NCI-H2171 treated with DMSO at 0.1 percent for 48 hours (cell line): ENCODE measurements around the gene TUBGCP3.
"Not testable (repeated sequence)": the region's sequence is repeated elsewhere in the genome, so short reads cannot be mapped to it uniquely, and the experiment has no call there.

Experiments
- DNase-seq: peaks from one replicate; lab custom pipeline; 2025; lab: John Stamatoyannopoulos, UW

The TUBGCP3 gene

DNA sequence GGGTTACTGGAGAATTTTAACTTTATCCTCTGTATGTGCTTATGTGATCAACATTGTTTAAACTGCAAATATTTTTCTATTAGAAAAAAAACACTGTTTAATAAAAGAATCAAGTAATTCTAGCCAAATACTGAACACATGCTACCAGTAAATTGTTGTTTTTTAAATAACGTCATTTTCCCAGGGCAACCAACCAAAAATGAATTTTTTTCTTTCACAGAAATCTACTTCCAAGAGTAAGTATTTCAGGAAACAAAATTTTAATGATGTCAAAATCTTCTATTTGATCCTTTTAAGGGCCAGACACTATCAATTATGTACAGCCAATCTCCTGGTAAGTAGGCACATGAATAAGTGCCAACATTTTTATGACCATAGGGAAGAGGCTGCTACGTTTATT lies 57.1 kb downstream of the TUBGCP3 start:
- DNase-seq: no peak

DNA sequence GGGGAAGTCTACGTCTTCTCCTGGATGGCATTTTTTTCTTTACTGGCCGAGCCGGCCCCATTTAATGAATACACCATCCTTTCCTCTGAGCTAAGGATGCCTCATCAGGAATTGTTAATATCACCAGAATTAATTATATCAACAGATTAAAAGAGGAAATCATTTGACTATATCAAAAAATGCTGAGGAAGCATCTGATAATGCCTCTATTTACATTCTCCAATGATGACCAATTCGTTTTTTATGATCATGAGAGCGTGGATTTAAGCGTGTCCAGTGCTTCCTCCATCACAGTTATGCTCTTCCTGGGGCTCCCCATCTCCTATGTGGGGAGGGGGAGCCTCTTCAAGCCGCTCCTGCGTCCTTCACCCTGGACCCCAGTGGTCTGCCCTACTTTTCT lies 58.7 kb downstream of the TUBGCP3 start:
- no peak for DNase-seq

- DNase-seq: no peak
Measured at GRCh38 chr13:112526146-112526853, 61.7 kb downstream of the TUBGCP3 start.

GRCh38 chr13:112525356-112525945 lies 62.5 kb downstream of the TUBGCP3 start:
- no peak for DNase-seq

GRCh38 chr13:112522578-112522977 lies 65.4 kb downstream of the TUBGCP3 start:
- DNase-seq: no peak

DNA sequence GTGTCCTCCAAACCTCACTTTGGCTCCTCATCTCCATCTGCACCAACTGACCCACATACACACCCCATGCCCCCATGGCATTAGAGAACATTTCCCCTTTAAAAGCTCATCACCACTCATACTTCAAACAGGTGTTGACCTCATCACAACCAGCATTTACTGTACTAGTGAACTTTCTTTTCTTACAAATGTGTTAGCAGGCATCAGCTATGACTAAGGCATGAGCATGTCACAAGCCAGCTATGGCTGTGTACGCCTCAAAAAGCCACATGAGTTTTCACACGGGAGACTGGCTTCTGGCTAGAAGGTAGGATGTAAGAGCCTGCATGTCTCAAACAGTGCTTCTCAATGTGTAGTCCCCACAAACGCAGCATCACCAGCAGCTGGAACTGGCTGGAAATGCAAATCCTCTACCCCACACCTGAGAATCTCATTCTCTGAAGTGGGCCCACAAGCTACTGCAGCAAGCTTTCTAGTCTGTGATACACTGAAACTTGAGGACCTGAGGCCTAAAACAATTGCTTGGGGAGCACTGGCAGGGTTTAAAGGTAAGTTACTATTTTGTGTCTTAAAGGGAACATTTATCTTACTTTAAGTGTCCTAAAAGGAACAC lies 66.8 kb downstream of the TUBGCP3 start:
- no peak for DNase-seq

DNA sequence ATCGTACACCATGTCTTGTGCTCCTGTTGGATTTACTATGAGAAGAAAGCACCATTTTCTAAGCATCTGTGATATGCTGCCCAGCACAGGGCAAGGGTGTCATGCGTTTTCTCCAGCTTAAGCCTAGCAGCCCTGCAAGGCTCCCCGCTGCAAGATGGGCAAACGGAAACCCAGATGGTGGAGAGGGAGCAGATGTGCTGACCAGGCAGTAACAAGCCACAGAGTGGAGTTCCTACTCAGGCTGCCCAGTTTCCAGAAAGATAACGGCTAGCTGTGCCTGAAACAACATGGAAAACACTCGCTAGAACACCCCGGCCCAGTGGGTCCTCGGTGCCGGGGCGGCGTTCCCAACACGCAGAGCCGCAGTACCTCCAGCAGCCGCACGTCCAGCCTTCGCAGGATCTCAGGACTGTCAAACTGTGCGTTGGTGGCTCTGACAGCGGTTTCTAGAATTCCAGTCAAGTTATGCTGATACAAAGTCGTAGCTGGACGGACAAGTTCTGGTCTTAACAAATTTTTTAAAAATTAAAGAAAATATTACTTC lies 68.4 kb downstream of the TUBGCP3 start:
- DNase-seq: no peak

DNA sequence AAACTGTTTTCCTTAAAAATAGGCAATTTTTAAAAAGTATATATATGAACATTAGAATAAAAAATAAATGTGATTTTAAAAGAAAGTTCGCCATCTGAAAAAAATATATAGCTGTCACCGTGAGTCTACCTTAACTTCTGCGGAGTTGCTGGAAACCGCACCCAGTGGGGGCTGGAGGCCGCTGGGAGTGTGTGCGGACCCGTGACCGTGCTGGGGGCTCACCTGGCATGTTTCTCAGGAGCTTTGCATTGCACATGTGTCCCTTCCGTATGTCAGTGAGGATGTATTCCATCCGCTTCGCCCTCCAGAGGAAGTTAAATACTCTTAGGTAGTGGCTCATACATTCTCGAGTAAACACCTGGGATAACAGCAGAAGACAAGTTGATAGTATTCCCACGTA lies 71.7 kb downstream of the TUBGCP3 start:
- DNase-seq: no peak

DNA sequence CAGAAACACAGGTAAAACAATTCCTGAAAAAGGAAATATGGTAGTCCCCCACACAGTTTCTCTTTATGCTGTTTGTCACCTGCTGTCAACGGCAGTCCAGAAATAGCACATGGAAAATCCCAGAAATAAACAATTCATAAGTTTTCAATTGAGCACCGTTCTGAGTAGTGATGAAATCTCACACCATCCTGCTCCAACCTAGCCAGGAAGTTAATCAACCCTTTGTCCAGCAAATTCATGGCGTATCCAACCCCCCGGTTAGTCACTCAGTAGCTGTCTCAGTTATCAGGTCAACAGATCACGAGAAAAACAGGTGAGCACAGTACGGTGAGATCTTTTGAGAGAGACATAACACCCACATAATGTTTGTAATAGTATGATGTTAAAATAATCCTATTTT lies 74.2 kb downstream of the TUBGCP3 start:
- DNase-seq: no peak

DNA sequence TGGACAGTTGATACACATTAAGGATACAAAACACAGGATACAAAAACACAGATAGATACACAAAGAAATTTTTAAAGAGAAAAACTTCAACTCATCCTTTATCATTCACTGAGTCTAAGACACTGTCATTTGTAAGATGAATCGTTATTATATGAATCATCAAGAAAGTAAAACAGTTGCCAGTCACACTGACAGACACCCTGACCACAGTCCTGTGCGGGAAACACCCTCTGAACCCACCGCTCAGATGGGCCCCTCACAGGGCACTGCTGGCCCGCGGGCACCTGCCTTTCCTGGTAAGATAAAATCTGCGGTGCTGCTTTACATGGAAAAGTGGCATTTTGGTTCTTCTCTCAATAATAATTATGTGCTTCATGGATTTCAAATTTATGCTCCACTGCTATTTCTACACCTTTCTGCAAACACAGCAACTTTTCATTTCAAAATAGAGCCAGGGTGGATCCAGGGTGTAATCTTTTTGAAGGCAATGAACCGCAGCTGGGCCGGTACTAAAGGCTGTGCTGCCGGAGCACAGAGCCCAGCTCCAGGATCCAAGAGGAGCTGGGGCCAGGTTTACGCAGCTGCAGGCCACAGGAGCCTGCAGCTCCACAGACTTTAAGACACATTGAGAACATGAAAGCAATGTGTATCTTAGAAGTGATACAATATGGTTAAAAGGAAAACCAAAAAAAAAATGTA lies 76.8 kb downstream of the TUBGCP3 start:
- no peak for DNase-seq

DNA sequence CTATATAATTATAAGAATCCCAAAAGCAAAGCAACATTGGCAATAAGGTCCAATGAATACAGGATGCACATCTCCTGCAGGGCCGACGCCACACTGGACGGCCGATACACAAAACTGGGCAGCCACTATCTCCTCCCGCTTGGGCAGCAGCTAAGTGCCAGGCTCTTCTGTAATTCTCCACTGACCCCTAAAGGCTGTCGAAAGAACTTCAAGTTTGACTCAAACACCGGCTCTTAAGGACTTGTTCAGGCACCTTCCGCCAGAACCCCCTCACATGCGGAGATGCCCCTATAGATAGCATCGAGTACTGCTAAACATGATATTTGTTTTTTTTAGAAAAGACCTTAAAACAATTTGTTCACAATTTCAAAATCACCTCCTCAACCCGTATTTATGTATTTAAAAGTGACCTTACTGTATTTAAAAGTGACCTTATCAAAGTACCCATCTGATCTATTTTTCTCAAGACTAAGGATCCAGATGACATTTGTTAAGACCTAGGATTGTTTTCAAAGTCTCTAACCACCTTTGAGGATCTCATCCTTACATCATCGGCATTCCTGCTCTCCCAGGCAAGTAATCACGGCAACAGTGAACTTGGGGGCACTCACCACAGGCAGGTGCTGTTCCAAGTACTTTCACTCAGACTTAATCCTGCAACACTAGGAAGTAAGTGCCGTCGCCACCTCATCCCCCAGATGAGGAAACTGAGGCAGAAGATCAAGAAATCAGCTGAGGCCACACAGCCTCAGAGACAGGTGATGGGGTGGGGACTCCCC lies 77.8 kb downstream of the TUBGCP3 start:
- peak; percentile 34 for DNase-seq

DNA sequence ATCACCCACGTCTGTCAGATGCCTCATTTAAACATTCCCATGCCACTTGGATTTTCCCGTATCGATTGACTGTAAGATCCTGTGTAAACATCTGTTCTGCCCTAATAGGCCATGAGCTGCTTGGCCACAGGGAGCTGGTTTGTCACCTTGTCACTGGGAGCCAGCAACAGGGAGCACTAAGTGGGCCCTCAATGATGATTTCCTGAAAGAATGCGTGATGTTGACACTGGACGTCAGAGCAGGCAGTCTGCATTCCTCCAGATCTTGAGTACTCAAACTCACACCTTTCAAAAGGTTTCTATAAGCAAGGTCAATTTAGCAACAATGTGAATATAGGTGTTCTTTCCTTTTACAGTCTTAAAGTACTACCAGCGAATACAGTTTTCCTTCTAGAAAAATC lies 78.8 kb downstream of the TUBGCP3 start:
- DNase-seq: no peak

GRCh38 chr13:112506046-112506445 lies 81.9 kb downstream of the TUBGCP3 start:
- no peak for DNase-seq

DNA sequence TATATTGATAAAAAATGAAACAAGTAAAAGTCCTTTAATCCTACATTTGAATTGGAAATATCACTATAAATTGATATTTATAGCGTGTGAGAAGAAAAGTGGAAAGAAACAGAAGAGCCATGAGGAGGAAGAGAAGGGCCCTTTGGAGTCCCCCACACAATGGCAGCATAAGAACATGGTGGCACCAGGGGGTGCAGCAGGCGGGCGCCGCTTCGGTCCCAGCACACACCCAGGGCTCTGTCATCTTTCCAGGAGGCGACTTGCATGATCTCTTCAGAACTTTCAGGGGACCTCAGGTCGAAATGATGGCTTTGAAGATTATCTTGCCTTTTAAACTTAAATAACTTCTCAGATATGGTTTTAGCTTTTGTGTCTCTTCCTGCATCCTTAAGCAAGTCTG lies 91.8 kb downstream of the TUBGCP3 start:
- DNase-seq: no peak

- no peak for DNase-seq
Measured at GRCh38 chr13:112495465-112495864, 92.5 kb downstream of the TUBGCP3 start.

DNA sequence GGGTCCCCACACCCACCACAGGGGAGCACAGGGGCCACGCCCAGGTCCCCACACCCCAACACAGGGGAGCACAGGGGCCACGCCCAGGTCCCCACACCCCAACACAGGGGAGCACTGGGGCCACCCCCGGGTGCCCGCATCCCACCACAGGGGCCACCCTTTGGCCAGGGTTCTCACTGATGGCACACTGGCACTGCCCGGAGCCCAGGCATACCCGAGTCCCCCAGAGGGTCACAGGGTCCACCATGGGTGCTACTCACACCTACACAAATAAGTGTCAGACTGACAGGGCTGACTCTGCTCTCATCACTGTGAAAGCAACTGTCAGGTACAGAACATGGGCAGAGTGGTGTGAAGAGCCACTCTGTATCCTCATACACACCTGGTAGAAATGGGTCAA lies 98.8 kb downstream of the TUBGCP3 start:
- no peak for DNase-seq

GRCh38 chr13:112488343-112489050 lies 99.5 kb downstream of the TUBGCP3 start:
- not testable (repeated sequence) for DNase-seq

GRCh38 chr13:112487127-112487517 lies 100.8 kb downstream of the TUBGCP3 start:
- DNase-seq: no peak

GRCh38 chr13:112486386-112487126 lies 101.4 kb downstream of the TUBGCP3 start:
- peak; percentile 13 for DNase-seq

- DNase-seq: not testable (repeated sequence)
Measured at GRCh38 chr13:112485814-112486213, 102.1 kb downstream of the TUBGCP3 start.
